Breast epithelium (tissue), 4 donors: ENCODE measurements around the gene FOCAD. TPM values are rescaled to one million over a fixed set of nuclear protein-coding genes. Genes with fewer than 3 reads are reported as not detected.

Source experiments
- DNase-seq, 2 donors: peaks; one replicate each; pipeline ENCODE4 v3.0.0-alpha.2; 2019; ENCODE audit warnings: low spot score in 2 of 2
- H3K27ac ChIP-seq, 2 donors: fragments of 200-600 bp; sonication (generic) in 1 of 2; one replicate each; pipeline ENCODE4 v1.5.1; 2016 to 2019; ENCODE audit warnings: mild to moderate bottlenecking in 1 of 2
- H3K27me3 ChIP-seq, 2 donors: fragments of 200-600 bp; sonication (generic) in 1 of 2; one replicate each; pipeline versions ENCODE4 v1.5.1 to v1.6.0; 2017 to 2019; ENCODE audit warnings: control low read depth in 1 of 2, mild to moderate bottlenecking in 1 of 2
- H3K36me3 ChIP-seq: fragments of 200-600 bp; one replicate; pipeline ENCODE4 v1.5.1; 2019
- H3K4me1 ChIP-seq, 2 donors: fragments of 200-600 bp; sonication (generic); one replicate each; pipeline ENCODE4 v1.5.1; 2016 to 2019; ENCODE audit warnings: control low read depth in 1 of 2
- H3K4me3 ChIP-seq, 3 donors: fragments of 200-600 bp; sonication (generic); 1 replicate in 2 of 3; 2 replicates in 1 of 3; pipeline ENCODE4 v1.5.1; 2016 to 2019; ENCODE audit warnings: mild to moderate bottlenecking in 3 of 3, moderate library complexity in 2 of 3
- H3K9me3 ChIP-seq, 2 donors: fragments of 200-600 bp; sonication (generic) in 1 of 2; one replicate each; pipeline ENCODE4 v1.5.1; 2016 to 2019; ENCODE audit warnings: control low read depth in 1 of 2
- CTCF ChIP-seq, 3 donors: fragments of 450-650 bp; IDR thresholded peaks; one replicate each; pipeline ENCODE4 v1.5.1; 2016 to 2017; ENCODE audit warnings: antibody characterized with exemption in 3 of 3, mild to moderate bottlenecking in 3 of 3, moderate library complexity in 3 of 3
- POLR2A ChIP-seq: fragments of 450-650 bp; IDR thresholded peaks from one replicate; pipeline ENCODE4 v1.6.1; 2016; ENCODE audit warnings: antibody characterized with exemption, mild to moderate bottlenecking, moderate library complexity
- POLR2AphosphoS5 ChIP-seq, 3 donors: sonication (generic); formaldehyde crosslinking; IDR thresholded peaks; one replicate each; pipeline ENCODE4 v1.6.1; 2017; ENCODE audit warnings: antibody characterized with exemption in 3 of 3
- intact Hi-C: fragments of 100-400 bp; cut with DNase I; formaldehyde crosslinking; loops from one replicate; pipeline ENCODE4 v1.15.1; 2023; ENCODE audit warnings: low total_unique reads
- total RNA-seq, 3 donors: library from RNA; depleted of rRNA; stranded (reverse); fragments of >200 nt; gene quantifications; one replicate each; pipeline ENCODE4 v1.1.0, GENCODE V29; 2016

Gene FOCAD
- total RNA-seq, 3 donors from 2014 or later: 23.4 to 48.1 (median 36.7) TPM

DNA sequence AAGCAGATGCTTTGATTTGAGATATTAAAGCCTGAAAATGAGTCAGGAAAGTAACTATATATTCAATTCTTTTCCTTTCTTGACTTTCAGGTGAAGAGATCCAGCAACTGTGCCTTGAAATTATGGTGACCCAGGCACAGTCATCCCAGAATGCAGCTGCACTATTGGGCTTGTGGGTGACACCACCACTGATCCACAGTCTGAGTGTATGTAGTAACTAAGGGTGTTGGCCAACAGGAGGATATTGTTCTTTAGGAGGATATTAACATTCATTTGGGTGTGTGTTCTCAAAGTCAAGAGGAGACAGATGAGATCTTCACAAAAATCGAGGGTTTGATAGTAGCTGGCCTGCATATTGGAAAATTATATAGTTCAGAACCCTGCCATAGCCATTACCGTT is 294.2 kb downstream of the FOCAD start:
- no peaks in the 10 kb centered on the region for H3K4me1 ChIP-seq
- TF ChIP-seq POLR2A (no peak), CTCF (IDR thresholded peaks at IDR 0.05) (no peak), POLR2AphosphoS5 (IDR thresholded peaks at IDR 0.05) (no peak)
- no peak overlapping the region for H3K4me3 ChIP-seq
- H3K27ac ChIP-seq: no peak overlapping the region
- no peak for DNase-seq
- no peaks in the 10 kb centered on the region for H3K9me3 ChIP-seq
- H3K27me3 ChIP-seq: no peaks in the 10 kb centered on the region
- intact Hi-C loops: no loop called here
- H3K36me3 ChIP-seq: no peaks in the 10 kb centered on the region

- Histone ChIP-seq H3K4me3 (no peak overlapping the region), H3K27ac (no peak overlapping the region), H3K9me3 (no peaks in the 10 kb centered on the region), H3K27me3 (no peaks in the 10 kb centered on the region), H3K36me3 (no peaks in the 10 kb centered on the region), H3K4me1 (no peaks in the 10 kb centered on the region)
- intact Hi-C loops: no loop called here
- no peak for DNase-seq
- no peak for TF ChIP-seq POLR2AphosphoS5 (IDR thresholded peaks at IDR 0.05)
- TF ChIP-seq POLR2A: no peak
- TF ChIP-seq CTCF (IDR thresholded peaks at IDR 0.05): no peak
Measured at GRCh38 chr9:20980832-20981455, 296.9 kb downstream of the FOCAD start.

GRCh38 chr9:20981486-20981885 is 297.4 kb downstream of the FOCAD start:
- Histone ChIP-seq H3K9me3 (no peaks in the 10 kb centered on the region), H3K27ac (no peak overlapping the region), H3K36me3 (no peaks in the 10 kb centered on the region), H3K4me3 (no peak overlapping the region), H3K4me1 (no peaks in the 10 kb centered on the region), H3K27me3 (no peaks in the 10 kb centered on the region)
- intact Hi-C loops: no loop called here
- no peak for TF ChIP-seq CTCF (IDR thresholded peaks at IDR 0.05)
- no peak for TF ChIP-seq POLR2A
- DNase-seq: no peak

GRCh38 chr9:20984506-20984905 is 300.4 kb downstream of the FOCAD start:
- TF ChIP-seq CTCF (IDR thresholded peaks at IDR 0.05) (no peak), POLR2AphosphoS5 (IDR thresholded peaks at IDR 0.05) (no peak), POLR2A (no peak)
- no peak for DNase-seq
- Histone ChIP-seq H3K36me3 (no peaks in the 10 kb centered on the region), H3K9me3 (no peaks in the 10 kb centered on the region), H3K4me3 (no peak overlapping the region), H3K27ac (no peak overlapping the region), H3K27me3 (no peaks in the 10 kb centered on the region), H3K4me1 (no peaks in the 10 kb centered on the region)
- intact Hi-C loops: no loop called here

GRCh38 chr9:20985851-20986600 is 302.0 kb downstream of the FOCAD start:
- no peaks in the 10 kb centered on the region for H3K27me3 ChIP-seq
- no peak overlapping the region for H3K4me3 ChIP-seq
- intact Hi-C loops: no loop called here
- H3K27ac ChIP-seq: no peak overlapping the region
- H3K36me3 ChIP-seq: no peaks in the 10 kb centered on the region
- no peak for DNase-seq
- H3K4me1 ChIP-seq: no peaks in the 10 kb centered on the region
- no peak for TF ChIP-seq POLR2AphosphoS5 (IDR thresholded peaks at IDR 0.05)
- no peak for TF ChIP-seq CTCF (IDR thresholded peaks at IDR 0.05)
- TF ChIP-seq POLR2A: no peak
- H3K9me3 ChIP-seq: no peaks in the 10 kb centered on the region
